ENCODE data around the gene ALK. TPM values are rescaled to one million over a fixed set of nuclear protein-coding genes. Genes with fewer than 3 reads are reported as not detected.

Gene ALK
- total RNA-seq, 1 donor = under 0.01 TPM

- no peak for DNase-seq (ENCODE audit: insufficient read length, low spot score, missing footprints)
Measured at GRCh38 chr2:29741132-29741531, 180.3 kb downstream of the ALK start.

GRCh38 chr2:29733965-29734364 lies 187.4 kb downstream of the ALK start:
- H3K27me3 ChIP-seq (ENCODE audit: insufficient read depth, low read length) = peaks cover 11% of the 10 kb centered on the region
- no peak overlapping the region for H3K4me2 ChIP-seq (ENCODE audit: insufficient read depth, low read length)
- no peaks in the 10 kb centered on the region for H4K20me1 ChIP-seq (ENCODE audit: insufficient read depth, low read length)
- H3K27ac ChIP-seq (ENCODE audit: low read depth, low read length) = no peak overlapping the region
- H3K79me2 ChIP-seq (ENCODE audit: insufficient read depth, low read length) = no peaks in the 10 kb centered on the region
- no peak overlapping the region for H3K4me3 ChIP-seq (ENCODE audit: insufficient read depth, low read length)
- no peak overlapping the region for H2AFZ ChIP-seq (ENCODE audit: low read length)
- H3K9me3 ChIP-seq (ENCODE audit: low read depth, low read length) = no peaks in the 10 kb centered on the region
- TF ChIP-seq CTCF (IDR thresholded peaks at IDR 0.05; ENCODE audit: extremely low read depth, low read depth, low read length) = no peak
- no peaks in the 10 kb centered on the region for H3K4me1 ChIP-seq (ENCODE audit: insufficient read depth, low read length)
- H3K36me3 ChIP-seq (ENCODE audit: insufficient read depth, low read length) = no peaks in the 10 kb centered on the region
- DNase-seq (ENCODE audit: insufficient read length, low spot score, missing footprints) = no peak

More at GRCh38 chr2:29741132-29741531, 180.3 kb downstream of the ALK start:
- Histone ChIP-seq H3K4me2 (ENCODE audit: insufficient read depth, low read length) (no peak overlapping the region), H3K36me3 (ENCODE audit: insufficient read depth, low read length) (no peaks in the 10 kb centered on the region), H3K27ac (ENCODE audit: low read depth, low read length) (no peak overlapping the region), H2AFZ (ENCODE audit: low read length) (no peak overlapping the region), H3K9me3 (ENCODE audit: low read depth, low read length) (no peaks in the 10 kb centered on the region), H3K79me2 (ENCODE audit: insufficient read depth, low read length) (no peaks in the 10 kb centered on the region), H3K27me3 (ENCODE audit: insufficient read depth, low read length) (peaks cover 44% of the 10 kb centered on the region), H4K20me1 (ENCODE audit: insufficient read depth, low read length) (no peaks in the 10 kb centered on the region), H3K4me1 (ENCODE audit: insufficient read depth, low read length) (no peaks in the 10 kb centered on the region), H3K4me3 (ENCODE audit: insufficient read depth, low read length) (no peak overlapping the region)
- no peak for TF ChIP-seq CTCF (IDR thresholded peaks at IDR 0.05; ENCODE audit: extremely low read depth, low read depth, low read length)

- no peak for TF ChIP-seq CTCF (IDR thresholded peaks at IDR 0.05; ENCODE audit: extremely low read depth, low read depth, low read length)
- H3K79me2 ChIP-seq (ENCODE audit: insufficient read depth, low read length) = no peaks in the 10 kb centered on the region
- H3K9me3 ChIP-seq (ENCODE audit: low read depth, low read length) = no peaks in the 10 kb centered on the region
- no peaks in the 10 kb centered on the region for H3K4me1 ChIP-seq (ENCODE audit: insufficient read depth, low read length)
- no peak overlapping the region for H3K4me3 ChIP-seq (ENCODE audit: insufficient read depth, low read length)
- H3K4me2 ChIP-seq (ENCODE audit: insufficient read depth, low read length) = no peak overlapping the region
- DNase-seq (ENCODE audit: insufficient read length, low spot score, missing footprints) = no peak
- H2AFZ ChIP-seq (ENCODE audit: low read length) = no peak overlapping the region
- H4K20me1 ChIP-seq (ENCODE audit: insufficient read depth, low read length) = no peaks in the 10 kb centered on the region
- H3K36me3 ChIP-seq (ENCODE audit: insufficient read depth, low read length) = no peaks in the 10 kb centered on the region
- H3K27ac ChIP-seq (ENCODE audit: low read depth, low read length) = no peak overlapping the region
- H3K27me3 ChIP-seq (ENCODE audit: insufficient read depth, low read length) = peaks cover 14% of the 10 kb centered on the region
Measured at GRCh38 chr2:29733213-29733612, 188.2 kb downstream of the ALK start.

GRCh38 chr2:29731948-29732347 lies 189.4 kb downstream of the ALK start:
- H2AFZ ChIP-seq (ENCODE audit: low read length) = no peak overlapping the region
- H3K27ac ChIP-seq (ENCODE audit: low read depth, low read length) = no peak overlapping the region
- DNase-seq (ENCODE audit: insufficient read length, low spot score, missing footprints) = no peak
- no peaks in the 10 kb centered on the region for H3K4me1 ChIP-seq (ENCODE audit: insufficient read depth, low read length)
- no peak overlapping the region for H3K4me3 ChIP-seq (ENCODE audit: insufficient read depth, low read length)
- no peak for TF ChIP-seq CTCF (IDR thresholded peaks at IDR 0.05; ENCODE audit: extremely low read depth, low read depth, low read length)
- no peaks in the 10 kb centered on the region for H4K20me1 ChIP-seq (ENCODE audit: insufficient read depth, low read length)
- no peaks in the 10 kb centered on the region for H3K36me3 ChIP-seq (ENCODE audit: insufficient read depth, low read length)
- H3K9me3 ChIP-seq (ENCODE audit: low read depth, low read length) = no peaks in the 10 kb centered on the region
- H3K4me2 ChIP-seq (ENCODE audit: insufficient read depth, low read length) = no peak overlapping the region
- H3K79me2 ChIP-seq (ENCODE audit: insufficient read depth, low read length) = no peaks in the 10 kb centered on the region
- peaks cover 14% of the 10 kb centered on the region for H3K27me3 ChIP-seq (ENCODE audit: insufficient read depth, low read length)

Data from osteoblast (primary cell).